ENCODE data around the gene LRTM2. TPM values are rescaled to one million over a fixed set of nuclear protein-coding genes. Genes with fewer than 3 reads are reported as not detected.

LRTM2 gene
- total RNA-seq, 1 donor from 2014 or later = not detected

DNA sequence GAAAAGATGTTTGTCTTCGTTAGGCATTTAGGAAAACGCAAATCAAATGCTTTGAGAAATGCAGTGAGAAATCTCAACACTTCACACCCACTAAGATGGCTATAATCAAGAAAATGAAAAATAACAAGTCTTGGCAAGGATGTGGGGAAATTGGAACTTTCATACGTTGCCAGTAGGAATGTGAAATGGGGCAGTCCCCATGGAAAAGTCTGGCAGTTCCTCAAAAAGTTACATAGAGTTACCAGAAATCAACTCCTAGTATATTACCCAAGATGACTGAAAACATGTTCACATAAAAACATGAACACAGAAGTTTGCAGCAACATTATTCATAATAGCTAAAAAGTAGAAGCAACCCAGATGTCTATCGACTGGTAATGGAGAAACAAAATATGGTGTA is 41.5 kb upstream of the LRTM2 start:
- intact Hi-C loops (cut with DNase I) = no loop called here
- peaks cover 13% of the 10 kb centered on the region for H3K4me1 ChIP-seq
- H3K36me3 ChIP-seq = peaks cover 0 to 9% of the 10 kb centered on the region in 2 donors
- DNase-seq (ENCODE audit: extremely low spot score in 2 of 2) = no peak
- H3K27me3 ChIP-seq = no peaks in the 10 kb centered on the region
- H3K4me3 ChIP-seq = no peak overlapping the region
- no peaks in the 10 kb centered on the region for H3K9me3 ChIP-seq
- H3K27ac ChIP-seq = no peak overlapping the region
- no peak for TF ChIP-seq POLR2AphosphoS5 (IDR thresholded peaks at IDR 0.05; ENCODE audit: insufficient read depth in 1 of 2, low read depth in 1 of 2)
- TF ChIP-seq POLR2A (IDR thresholded peaks at IDR 0.05) = no peak
- TF ChIP-seq, protein P1, sequence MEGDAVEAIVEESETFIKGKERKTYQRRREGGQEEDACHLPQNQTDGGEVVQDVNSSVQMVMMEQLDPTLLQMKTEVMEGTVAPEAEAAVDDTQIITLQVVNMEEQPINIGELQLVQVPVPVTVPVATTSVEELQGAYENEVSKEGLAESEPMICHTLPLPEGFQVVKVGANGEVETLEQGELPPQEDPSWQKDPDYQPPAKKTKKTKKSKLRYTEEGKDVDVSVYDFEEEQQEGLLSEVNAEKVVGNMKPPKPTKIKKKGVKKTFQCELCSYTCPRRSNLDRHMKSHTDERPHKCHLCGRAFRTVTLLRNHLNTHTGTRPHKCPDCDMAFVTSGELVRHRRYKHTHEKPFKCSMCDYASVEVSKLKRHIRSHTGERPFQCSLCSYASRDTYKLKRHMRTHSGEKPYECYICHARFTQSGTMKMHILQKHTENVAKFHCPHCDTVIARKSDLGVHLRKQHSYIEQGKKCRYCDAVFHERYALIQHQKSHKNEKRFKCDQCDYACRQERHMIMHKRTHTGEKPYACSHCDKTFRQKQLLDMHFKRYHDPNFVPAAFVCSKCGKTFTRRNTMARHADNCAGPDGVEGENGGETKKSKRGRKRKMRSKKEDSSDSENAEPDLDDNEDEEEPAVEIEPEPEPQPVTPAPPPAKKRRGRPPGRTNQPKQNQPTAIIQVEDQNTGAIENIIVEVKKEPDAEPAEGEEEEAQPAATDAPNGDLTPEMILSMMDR (IDR thresholded peaks at IDR 0.05) = no peak

GRCh38 chr12:1779783-1780182 is 40.6 kb upstream of the LRTM2 start:
- H3K27me3 ChIP-seq = no peaks in the 10 kb centered on the region
- H3K4me3 ChIP-seq = no peak overlapping the region
- intact Hi-C loops (cut with DNase I) = no loop called here
- peaks cover 0 to 10% of the 10 kb centered on the region in 2 donors for H3K36me3 ChIP-seq
- TF ChIP-seq, protein P1 (IDR thresholded peaks at IDR 0.05) = no peak
- TF ChIP-seq POLR2A (IDR thresholded peaks at IDR 0.05) = no peak
- no peak for TF ChIP-seq POLR2AphosphoS5 (IDR thresholded peaks at IDR 0.05; ENCODE audit: insufficient read depth in 1 of 2, low read depth in 1 of 2)
- H3K9me3 ChIP-seq = no peaks in the 10 kb centered on the region
- no peak for DNase-seq (ENCODE audit: extremely low spot score in 2 of 2)
- H3K4me1 ChIP-seq = peaks cover 13% of the 10 kb centered on the region
- H3K27ac ChIP-seq = no peak overlapping the region

GRCh38 chr12:1781772-1782171 is 38.6 kb upstream of the LRTM2 start:
- intact Hi-C loops (cut with DNase I) = no loop called here
- peaks cover 0 to 24% of the 10 kb centered on the region in 2 donors for H3K36me3 ChIP-seq
- no peaks in the 10 kb centered on the region for H3K27me3 ChIP-seq

DNA sequence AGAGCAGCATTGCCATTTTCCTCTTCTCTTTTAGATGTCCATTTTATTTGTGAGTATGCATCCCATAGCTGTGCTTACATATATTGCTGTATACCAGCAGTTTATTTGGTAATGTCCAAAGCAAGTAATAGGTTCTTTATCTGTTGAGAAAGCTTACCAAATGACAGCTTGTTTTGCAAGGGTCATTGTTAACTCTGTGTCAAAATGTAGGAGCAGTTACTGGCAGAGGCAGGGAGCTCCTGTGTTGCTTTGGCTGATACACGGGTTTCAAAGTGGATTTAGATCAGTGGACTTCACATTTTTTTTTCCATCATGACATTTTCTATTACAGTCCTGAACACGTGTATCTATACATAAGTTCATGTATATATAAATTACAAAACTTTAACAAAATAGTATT is 38.1 kb upstream of the LRTM2 start:
- Histone ChIP-seq H3K27me3 (no peaks in the 10 kb centered on the region), H3K9me3 (no peaks in the 10 kb centered on the region), H3K4me1 (peaks cover 9% of the 10 kb centered on the region), H3K4me3 (no peak overlapping the region), H3K36me3 (peaks cover 0 to 27% of the 10 kb centered on the region in 2 donors), H3K27ac (no peak overlapping the region)
- no peak for TF ChIP-seq POLR2A (IDR thresholded peaks at IDR 0.05)
- TF ChIP-seq POLR2AphosphoS5 (IDR thresholded peaks at IDR 0.05; ENCODE audit: insufficient read depth in 1 of 2, low read depth in 1 of 2) = no peak
- TF ChIP-seq, protein P1 (IDR thresholded peaks at IDR 0.05) = no peak
- no peak for DNase-seq (ENCODE audit: extremely low spot score in 2 of 2)
- intact Hi-C loops (cut with DNase I) = no loop called here

More at GRCh38 chr12:1781772-1782171, 38.6 kb upstream of the LRTM2 start:
- Histone ChIP-seq H3K4me3 (no peak overlapping the region), H3K9me3 (no peaks in the 10 kb centered on the region), H3K4me1 (peaks cover 9% of the 10 kb centered on the region), H3K27ac (no peak overlapping the region)
- TF ChIP-seq POLR2AphosphoS5 (IDR thresholded peaks at IDR 0.05; ENCODE audit: insufficient read depth in 1 of 2, low read depth in 1 of 2) = no peak
- no peak for TF ChIP-seq POLR2A (IDR thresholded peaks at IDR 0.05)
- TF ChIP-seq, protein P1 (IDR thresholded peaks at IDR 0.05) = no peak
- no peak for DNase-seq (ENCODE audit: extremely low spot score in 2 of 2)

GRCh38 chr12:1787714-1788113 is 32.7 kb upstream of the LRTM2 start:
- no peaks in the 10 kb centered on the region for H3K27me3 ChIP-seq
- H3K27ac ChIP-seq = no peak overlapping the region
- no peaks in the 10 kb centered on the region for H3K9me3 ChIP-seq
- no peak overlapping the region for H3K4me3 ChIP-seq
- intact Hi-C loops (cut with DNase I) = no loop called here
- H3K36me3 ChIP-seq = peaks cover 0 to 18% of the 10 kb centered on the region in 2 donors
- TF ChIP-seq POLR2AphosphoS5 (IDR thresholded peaks at IDR 0.05; ENCODE audit: insufficient read depth in 1 of 2, low read depth in 1 of 2) (no peak), POLR2A (IDR thresholded peaks at IDR 0.05) (no peak)
- TF ChIP-seq, protein P1 (IDR thresholded peaks at IDR 0.05) = no peak
- DNase-seq (ENCODE audit: extremely low spot score in 2 of 2) = no peak
- H3K4me1 ChIP-seq = no peaks in the 10 kb centered on the region

All from vagina (tissue), 2 donors.